CD14-positive monocyte (primary cell): ENCODE results near the gene VNN1. TPM values are rescaled to one million over a fixed set of nuclear protein-coding genes. Genes with fewer than 3 reads are reported as not detected.
"Not testable (repeated sequence)": the region's sequence is repeated elsewhere in the genome, so short reads cannot be mapped to it uniquely, and the experiment has no call there.

Experiments
- DNase-seq, 3 donors: peaks; one replicate each; pipeline ENCODE4 v3.0.0-alpha.2; 2011 to 2022
- H2AFZ ChIP-seq: 2 replicates; pipeline ENCODE4 v1.6.0; 2012; ENCODE audit warnings: mild to moderate bottlenecking, low read depth, low read length, inconsistent platforms; ENCODE audit not compliant: insufficient read depth, poor library complexity, severe bottlenecking
- H3K27ac ChIP-seq, 2 donors: 1 replicate in 1 of 2; 2 replicates in 1 of 2; pipeline ENCODE4 v1.5.1; 2012 to 2013; ENCODE audit warnings: low read length in 2 of 2, control low read depth in 1 of 2, inconsistent platforms in 1 of 2, low read depth in 1 of 2, mild to moderate bottlenecking in 1 of 2
- H3K27me3 ChIP-seq, 2 donors: one replicate each; pipeline versions ENCODE4 v1.6.0 to v1.6.1; 2011 to 2013; ENCODE audit warnings: low read length in 2 of 2; ENCODE audit not compliant: control insufficient read depth in 2 of 2, insufficient read depth in 2 of 2
- H3K36me3 ChIP-seq, 2 donors: replicated peaks in 1 of 2; 1 replicate in 1 of 2; 2 replicates in 1 of 2; pipeline versions ENCODE4 v1.5.1 to v1.6.1; 2012 to 2013; ENCODE audit warnings: low read length in 2 of 2, control low read depth in 1 of 2, inconsistent platforms in 1 of 2, mild to moderate bottlenecking in 1 of 2; ENCODE audit not compliant: insufficient read depth in 2 of 2, control insufficient read depth in 1 of 2
- H3K4me1 ChIP-seq, 2 donors: 1 replicate in 1 of 2; 2 replicates in 1 of 2; pipeline versions ENCODE4 v1.5.1 to v1.6.1; 2012 to 2013; ENCODE audit warnings: low read length in 2 of 2, control low read depth in 1 of 2, inconsistent platforms in 1 of 2, mild to moderate bottlenecking in 1 of 2, moderate library complexity in 1 of 2; ENCODE audit not compliant: insufficient read depth in 2 of 2, control insufficient read depth in 1 of 2
- H3K4me2 ChIP-seq: replicated peaks from 2 replicates; pipeline ENCODE3; 2012; ENCODE audit warnings: low read length, moderate library complexity, mild to moderate bottlenecking; ENCODE audit not compliant: poor library complexity, severe bottlenecking; ENCODE audit errors: extremely low read depth
- H3K4me3 ChIP-seq, 3 experiments: fragments of 200-600 bp in 1 of 3; sonication (generic) in 1 of 3; replicated peaks in 1 of 3; 1 replicate in 2 of 3; 2 replicates in 1 of 3; pipeline ENCODE4 v1.5.1; 2011 to 2013; ENCODE audit warnings: low read length in 3 of 3, mild to moderate bottlenecking in 3 of 3, control low read depth in 2 of 3, low read depth in 2 of 3, inconsistent platforms in 1 of 3, moderate library complexity in 1 of 3
- H3K79me2 ChIP-seq: 2 replicates; pipeline ENCODE4 v1.6.0; 2012; ENCODE audit warnings: mild to moderate bottlenecking, control low read depth, inconsistent platforms, low read length, moderate library complexity; ENCODE audit not compliant: insufficient read depth
- H3K9ac ChIP-seq: 2 replicates; pipeline ENCODE4 v1.6.0; 2017; ENCODE audit warnings: low read length, mild to moderate bottlenecking; ENCODE audit not compliant: insufficient read depth, poor library complexity, severe bottlenecking
- H3K9me3 ChIP-seq, 2 donors: replicated peaks in 1 of 2; 1 replicate in 1 of 2; 2 replicates in 1 of 2; pipeline versions ENCODE4 v1.5.1 to v1.6.1; 2012 to 2013; ENCODE audit warnings: low read length in 2 of 2, control low read depth in 1 of 2; ENCODE audit not compliant: control insufficient read depth in 1 of 2, insufficient read depth in 1 of 2
- H4K20me1 ChIP-seq: 2 replicates; pipeline ENCODE4 v1.6.0; 2012; ENCODE audit warnings: mild to moderate bottlenecking, low read length, control low read depth, moderate library complexity; ENCODE audit not compliant: insufficient read depth
- H3K27ac Mint-ChIP-seq, 7 donors: one replicate each; pipeline ENCODE4 v1.8.0; 2020; ENCODE audit warnings: mild to moderate bottlenecking in 7 of 7, mixed read lengths in 7 of 7, moderate library complexity in 6 of 7, inconsistent platforms in 2 of 7
- H3K27me3 Mint-ChIP-seq, 3 donors: one replicate each; pipeline ENCODE4 v1.8.0; 2021 to 2022; ENCODE audit warnings: low read depth in 3 of 3, mild to moderate bottlenecking in 3 of 3, mixed read lengths in 3 of 3, moderate library complexity in 3 of 3, inconsistent platforms in 1 of 3
- H3K36me3 Mint-ChIP-seq, 2 donors: one replicate each; pipeline ENCODE4 v1.8.0; 2020; ENCODE audit warnings: mixed read lengths in 2 of 2, inconsistent platforms in 1 of 2, mild to moderate bottlenecking in 1 of 2
- H3K4me1 Mint-ChIP-seq: one replicate; pipeline ENCODE4 v1.8.0; 2020; ENCODE audit warnings: mild to moderate bottlenecking, mixed read lengths
- H3K4me3 Mint-ChIP-seq, 2 donors: one replicate each; pipeline ENCODE4 v1.8.0; 2020; ENCODE audit warnings: mild to moderate bottlenecking in 2 of 2, mixed read lengths in 2 of 2, moderate library complexity in 1 of 2
- H3K9me3 Mint-ChIP-seq, 7 donors: one replicate each; pipeline ENCODE4 v1.8.0; 2020 to 2022; ENCODE audit warnings: mixed read lengths in 7 of 7, mild to moderate bottlenecking in 6 of 7, moderate library complexity in 6 of 7, inconsistent platforms in 2 of 7
- WGBS: methylation state at CpG from one replicate; pipeline ENCODE4 v1.1.5; 2013; ENCODE audit warnings: missing lambda C conversion rate; ENCODE audit not compliant: insufficient coverage; 5-methylcytosine and 5-hydroxymethylcytosine counted together
- intact Hi-C, 2 donors: fragments of 100-400 bp; cut with micrococcal nuclease; formaldehyde crosslinking; loops; one replicate each; pipeline versions ENCODE4 v1.15.0 to v1.15.1; 2023
- polyA plus RNA-seq, 3 donors: library from polyadenylated mRNA; depleted of rRNA in 1 of 3; unstranded in 2 of 3; stranded (reverse) in 1 of 3; fragments of 300-500 nt in 2 of 3; fragments of >200 nt in 1 of 3; fragmentation: Illumina TruSeq in 2 of 3; gene quantifications; 1 replicate in 2 of 3; 2 replicates in 1 of 3; pipeline ENCODE4 v1.2.3, GENCODE V29; 2012 to 2021
- TF ChIP-seq, protein P1 (sequence below): fragments of 200-600 bp; IDR thresholded peaks from one replicate; pipeline ENCODE4 v1.8.0; 2022; ENCODE audit warnings: antibody characterized with exemption, mild to moderate bottlenecking

VNN1 gene
- polyA plus RNA-seq, 3 donors, result 7.9 to 61.2 (median 47.9) TPM

DNA sequence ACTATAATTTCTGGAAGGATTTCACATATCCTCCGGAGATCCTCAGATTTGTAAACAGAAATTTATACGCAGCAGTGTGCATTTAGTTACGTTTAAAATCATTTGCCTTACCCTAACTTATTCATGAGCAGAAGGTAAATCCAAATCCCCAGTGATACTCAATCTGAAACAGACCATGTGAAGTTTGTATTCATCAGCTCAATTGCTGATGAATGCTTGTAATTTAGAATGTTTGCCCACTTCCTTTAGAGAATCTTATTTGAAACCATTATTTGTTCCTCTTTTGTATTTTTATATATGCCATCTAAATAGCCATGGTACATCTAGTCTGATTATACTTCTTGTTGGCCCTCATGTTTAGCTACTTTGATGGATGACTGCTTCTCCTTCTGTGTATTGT is 70.3 kb downstream of the VNN1 start:
- TF ChIP-seq, protein P1, sequence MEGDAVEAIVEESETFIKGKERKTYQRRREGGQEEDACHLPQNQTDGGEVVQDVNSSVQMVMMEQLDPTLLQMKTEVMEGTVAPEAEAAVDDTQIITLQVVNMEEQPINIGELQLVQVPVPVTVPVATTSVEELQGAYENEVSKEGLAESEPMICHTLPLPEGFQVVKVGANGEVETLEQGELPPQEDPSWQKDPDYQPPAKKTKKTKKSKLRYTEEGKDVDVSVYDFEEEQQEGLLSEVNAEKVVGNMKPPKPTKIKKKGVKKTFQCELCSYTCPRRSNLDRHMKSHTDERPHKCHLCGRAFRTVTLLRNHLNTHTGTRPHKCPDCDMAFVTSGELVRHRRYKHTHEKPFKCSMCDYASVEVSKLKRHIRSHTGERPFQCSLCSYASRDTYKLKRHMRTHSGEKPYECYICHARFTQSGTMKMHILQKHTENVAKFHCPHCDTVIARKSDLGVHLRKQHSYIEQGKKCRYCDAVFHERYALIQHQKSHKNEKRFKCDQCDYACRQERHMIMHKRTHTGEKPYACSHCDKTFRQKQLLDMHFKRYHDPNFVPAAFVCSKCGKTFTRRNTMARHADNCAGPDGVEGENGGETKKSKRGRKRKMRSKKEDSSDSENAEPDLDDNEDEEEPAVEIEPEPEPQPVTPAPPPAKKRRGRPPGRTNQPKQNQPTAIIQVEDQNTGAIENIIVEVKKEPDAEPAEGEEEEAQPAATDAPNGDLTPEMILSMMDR, result no peak
- Mint-ChIP-seq H3K4me1 (peaks cover 2% of the 10 kb centered on the region), H3K4me3 (no peak overlapping the region), H3K36me3 (no peaks in the 10 kb centered on the region), H3K27me3 (peaks cover 0 to 2% (median 2%) of the 10 kb centered on the region in 3 donors), H3K9me3 (peaks cover 0 to 2% (median 0%) of the 10 kb centered on the region in 7 donors), H3K27ac (no peak overlapping the region)
- H3K36me3 ChIP-seq, result no peaks in the 10 kb centered on the region
- no peaks in the 10 kb centered on the region for H3K9me3 ChIP-seq
- no peak for DNase-seq
- no peak overlapping the region for H3K9ac ChIP-seq
- H3K4me2 ChIP-seq, result no peak overlapping the region
- peaks cover 0 to 7% of the 10 kb centered on the region in 2 donors for H3K4me1 ChIP-seq
- no peaks in the 10 kb centered on the region for H3K27me3 ChIP-seq
- no peak overlapping the region for H3K27ac ChIP-seq
- H3K79me2 ChIP-seq, result no peaks in the 10 kb centered on the region
- no peak overlapping the region for H2AFZ ChIP-seq
- intact Hi-C loops, result no loop called here
- H4K20me1 ChIP-seq, result no peaks in the 10 kb centered on the region
- no peak overlapping the region for H3K4me3 ChIP-seq
- 100% methylated on average over 1 of the region's 3 CpGs for WGBS

DNA sequence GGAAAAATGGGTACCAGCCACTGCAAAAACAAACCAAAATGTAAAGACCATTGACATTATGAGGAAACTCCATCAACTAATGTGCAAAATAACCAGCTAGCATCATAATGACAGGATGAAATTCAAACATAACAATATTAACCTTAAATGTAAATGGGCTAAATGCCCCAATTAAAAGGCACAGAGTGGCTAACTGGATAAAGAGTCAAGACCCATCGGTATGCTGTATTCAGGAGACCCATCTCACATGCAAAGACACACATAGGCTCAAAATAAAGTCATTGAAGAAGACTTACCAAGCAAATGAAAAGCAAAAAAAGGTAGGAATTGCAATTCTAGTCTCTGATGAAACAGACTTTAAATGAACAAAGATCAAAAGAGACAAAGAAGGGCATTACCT is 76.7 kb downstream of the VNN1 start:
- no CpG with 5 or more reads among the region's 1 CpG for WGBS
- H3K4me3 Mint-ChIP-seq, result not testable (repeated sequence)

DNA sequence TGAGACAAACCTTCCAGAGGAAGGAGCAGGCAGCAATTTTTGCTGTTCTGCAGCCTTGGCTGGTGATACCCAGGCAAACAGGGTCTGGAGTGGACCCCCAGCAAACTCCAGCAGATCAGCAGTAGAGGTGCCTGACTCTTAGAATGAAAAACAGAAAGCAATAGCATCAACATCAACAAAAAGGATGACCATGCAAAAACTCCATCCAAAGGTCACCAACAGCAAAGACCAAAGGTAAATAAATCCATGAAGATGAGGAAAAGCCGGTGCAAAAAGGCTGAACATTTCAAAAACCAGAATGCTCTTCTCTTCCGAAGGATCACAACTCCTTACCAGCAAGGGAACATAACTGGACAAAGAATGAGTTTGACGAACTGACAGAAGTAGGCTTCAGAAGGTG is 77.9 kb downstream of the VNN1 start:
- H3K4me3 ChIP-seq, H3K27ac ChIP-seq, H3K9ac ChIP-seq, H3K4me1 Mint-ChIP-seq, H3K4me3 Mint-ChIP-seq, H3K27ac Mint-ChIP-seq, H3K27me3 Mint-ChIP-seq, H2AFZ ChIP-seq, DNase-seq, H3K36me3 Mint-ChIP-seq, H4K20me1 ChIP-seq, H3K4me1 ChIP-seq, H3K9me3 ChIP-seq, H3K79me2 ChIP-seq, H3K4me2 ChIP-seq, H3K27me3 ChIP-seq, intact Hi-C loops, H3K36me3 ChIP-seq: not testable (repeated sequence)
- WGBS, result no CpG with 5 or more reads among the region's 3 CpGs
- H3K9me3 Mint-ChIP-seq, result peaks cover 2 to 13% (median 6%) of the 10 kb centered on the region in 7 donors

More for the DNA sequence above, 76.7 kb downstream of the VNN1 start:
- H3K27me3 Mint-ChIP-seq, DNase-seq, H2AFZ ChIP-seq, intact Hi-C loops, H3K4me1 Mint-ChIP-seq, H3K4me2 ChIP-seq, H3K27ac ChIP-seq, H3K4me3 ChIP-seq, H3K36me3 Mint-ChIP-seq, H4K20me1 ChIP-seq, H3K36me3 ChIP-seq, H3K79me2 ChIP-seq, H3K9me3 ChIP-seq, H3K9ac ChIP-seq, H3K4me1 ChIP-seq, H3K27me3 ChIP-seq, H3K27ac Mint-ChIP-seq: not testable (repeated sequence)
- peaks cover 4 to 13% (median 6%) of the 10 kb centered on the region in 7 donors for H3K9me3 Mint-ChIP-seq

DNA sequence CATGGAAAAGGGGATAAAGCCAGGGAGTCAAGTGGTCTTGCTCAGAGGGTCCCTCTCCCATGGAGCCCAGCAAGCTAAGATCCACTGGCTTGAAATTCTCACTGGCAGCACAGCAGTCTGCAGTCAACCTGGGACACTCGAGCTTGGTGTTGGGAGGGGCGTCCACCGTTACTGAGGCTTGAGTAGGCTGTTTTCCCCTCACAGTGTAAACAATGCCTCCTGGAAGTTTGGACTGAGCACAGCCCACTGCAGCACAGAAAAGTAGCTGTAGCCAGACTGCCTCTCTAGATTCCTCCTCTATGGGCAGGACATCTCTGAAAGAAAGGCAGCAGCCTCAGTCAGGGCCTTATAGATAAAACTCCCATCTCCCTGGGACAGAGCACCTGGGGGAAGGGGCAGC is 78.6 kb downstream of the VNN1 start:
- H3K4me1 ChIP-seq, H3K9me3 ChIP-seq, intact Hi-C loops, H3K4me1 Mint-ChIP-seq, H3K4me3 ChIP-seq, H2AFZ ChIP-seq, H3K36me3 ChIP-seq, H4K20me1 ChIP-seq, H3K27ac Mint-ChIP-seq, H3K27me3 ChIP-seq, H3K79me2 ChIP-seq, H3K4me3 Mint-ChIP-seq, H3K27me3 Mint-ChIP-seq, H3K9ac ChIP-seq, H3K4me2 ChIP-seq, H3K36me3 Mint-ChIP-seq, DNase-seq, H3K27ac ChIP-seq: not testable (repeated sequence)
- H3K9me3 Mint-ChIP-seq, result peaks cover 2 to 13% (median 6%) of the 10 kb centered on the region in 7 donors
- no CpG with 5 or more reads among the region's 3 CpGs for WGBS
